ENCODE measurements around the gene ANO10. TPM values are rescaled to one million over a fixed set of nuclear protein-coding genes. Genes with fewer than 3 reads are reported as not detected.

The ANO10 gene
- total RNA-seq, 3 donors from 2014 or later = 27.4 to 31.8 (median 28.5) TPM

GRCh38 chr3:43435706-43436105 lies 186.1 kb downstream of the ANO10 start:
- Histone ChIP-seq H3K27ac (no peak overlapping the region), H3K9me3 (peaks cover 0 to 19% of the 10 kb centered on the region in 2 donors), H3K27me3 (no peaks in the 10 kb centered on the region), H3K4me1 (no peaks in the 10 kb centered on the region), H3K36me3 (no peaks in the 10 kb centered on the region), H3K4me3 (no peak overlapping the region)
- intact Hi-C loops (cut with DNase I; ENCODE audit: low total_unique reads) = no loop called here
- no peak for TF ChIP-seq POLR2AphosphoS5 (IDR thresholded peaks at IDR 0.05)
- TF ChIP-seq POLR2A (IDR thresholded peaks at IDR 0.05) = no peak
- TF ChIP-seq, protein P1, sequence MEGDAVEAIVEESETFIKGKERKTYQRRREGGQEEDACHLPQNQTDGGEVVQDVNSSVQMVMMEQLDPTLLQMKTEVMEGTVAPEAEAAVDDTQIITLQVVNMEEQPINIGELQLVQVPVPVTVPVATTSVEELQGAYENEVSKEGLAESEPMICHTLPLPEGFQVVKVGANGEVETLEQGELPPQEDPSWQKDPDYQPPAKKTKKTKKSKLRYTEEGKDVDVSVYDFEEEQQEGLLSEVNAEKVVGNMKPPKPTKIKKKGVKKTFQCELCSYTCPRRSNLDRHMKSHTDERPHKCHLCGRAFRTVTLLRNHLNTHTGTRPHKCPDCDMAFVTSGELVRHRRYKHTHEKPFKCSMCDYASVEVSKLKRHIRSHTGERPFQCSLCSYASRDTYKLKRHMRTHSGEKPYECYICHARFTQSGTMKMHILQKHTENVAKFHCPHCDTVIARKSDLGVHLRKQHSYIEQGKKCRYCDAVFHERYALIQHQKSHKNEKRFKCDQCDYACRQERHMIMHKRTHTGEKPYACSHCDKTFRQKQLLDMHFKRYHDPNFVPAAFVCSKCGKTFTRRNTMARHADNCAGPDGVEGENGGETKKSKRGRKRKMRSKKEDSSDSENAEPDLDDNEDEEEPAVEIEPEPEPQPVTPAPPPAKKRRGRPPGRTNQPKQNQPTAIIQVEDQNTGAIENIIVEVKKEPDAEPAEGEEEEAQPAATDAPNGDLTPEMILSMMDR (IDR thresholded peaks at IDR 0.05) = no peak
- DNase-seq (ENCODE audit: low spot score in 2 of 2) = no peak

DNA sequence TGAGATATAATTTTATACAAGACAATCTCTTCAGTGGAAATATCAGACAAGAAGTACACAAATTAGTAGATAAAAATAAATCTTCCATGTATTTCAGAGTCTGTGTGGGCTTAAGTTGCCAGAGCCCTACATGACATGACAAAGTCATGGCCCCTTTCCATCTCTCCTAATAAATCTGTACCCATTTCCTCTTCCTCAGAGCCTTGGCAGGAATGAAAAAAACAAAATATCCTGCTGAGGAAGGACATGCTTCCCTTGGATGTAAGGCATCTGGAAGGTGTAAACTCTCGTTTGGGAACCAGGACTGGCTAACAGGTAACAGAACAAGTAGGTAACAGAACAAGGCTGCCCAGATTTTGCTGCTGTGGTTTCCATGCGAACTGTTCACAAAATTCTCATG lies 187.4 kb downstream of the ANO10 start:
- intact Hi-C loops (cut with DNase I; ENCODE audit: low total_unique reads) = no loop called here

GRCh38 chr3:43432462-43432861 lies 189.3 kb downstream of the ANO10 start:
- TF ChIP-seq, protein P1 (IDR thresholded peaks at IDR 0.05) = no peak
- TF ChIP-seq POLR2AphosphoS5 (IDR thresholded peaks at IDR 0.05) (no peak), POLR2A (IDR thresholded peaks at IDR 0.05) (no peak)
- no peaks in the 10 kb centered on the region for H3K4me1 ChIP-seq
- no peaks in the 10 kb centered on the region for H3K27me3 ChIP-seq
- no peaks in the 10 kb centered on the region for H3K36me3 ChIP-seq
- H3K4me3 ChIP-seq = no peak overlapping the region
- no peak for DNase-seq (ENCODE audit: low spot score in 2 of 2)
- intact Hi-C loops (cut with DNase I; ENCODE audit: low total_unique reads) = no loop called here
- H3K9me3 ChIP-seq = no peaks in the 10 kb centered on the region
- H3K27ac ChIP-seq = no peak overlapping the region

More for the DNA sequence above, 187.4 kb downstream of the ANO10 start:
- DNase-seq (ENCODE audit: low spot score in 2 of 2) = no peak
- no peaks in the 10 kb centered on the region for H3K4me1 ChIP-seq
- H3K9me3 ChIP-seq = peaks cover 0 to 10% of the 10 kb centered on the region in 2 donors
- no peak overlapping the region for H3K4me3 ChIP-seq
- TF ChIP-seq POLR2AphosphoS5 (IDR thresholded peaks at IDR 0.05) (no peak), POLR2A (IDR thresholded peaks at IDR 0.05) (no peak)
- TF ChIP-seq, protein P1 (IDR thresholded peaks at IDR 0.05) = no peak
- H3K27ac ChIP-seq = no peak overlapping the region
- H3K27me3 ChIP-seq = no peaks in the 10 kb centered on the region
- no peaks in the 10 kb centered on the region for H3K36me3 ChIP-seq

- no peak for DNase-seq (ENCODE audit: low spot score in 2 of 2)
- TF ChIP-seq, protein P1 (IDR thresholded peaks at IDR 0.05) = no peak
- TF ChIP-seq POLR2AphosphoS5 (IDR thresholded peaks at IDR 0.05) = no peak
- no peak for TF ChIP-seq POLR2A (IDR thresholded peaks at IDR 0.05)
- H3K9me3 ChIP-seq = no peaks in the 10 kb centered on the region
- no peaks in the 10 kb centered on the region for H3K4me1 ChIP-seq
- no peaks in the 10 kb centered on the region for H3K36me3 ChIP-seq
- no peak overlapping the region for H3K27ac ChIP-seq
- no peaks in the 10 kb centered on the region for H3K27me3 ChIP-seq
- no peak overlapping the region for H3K4me3 ChIP-seq
- intact Hi-C loops (cut with DNase I; ENCODE audit: low total_unique reads) = no loop called here
Measured at GRCh38 chr3:43426388-43426787, 195.4 kb downstream of the ANO10 start.

DNA sequence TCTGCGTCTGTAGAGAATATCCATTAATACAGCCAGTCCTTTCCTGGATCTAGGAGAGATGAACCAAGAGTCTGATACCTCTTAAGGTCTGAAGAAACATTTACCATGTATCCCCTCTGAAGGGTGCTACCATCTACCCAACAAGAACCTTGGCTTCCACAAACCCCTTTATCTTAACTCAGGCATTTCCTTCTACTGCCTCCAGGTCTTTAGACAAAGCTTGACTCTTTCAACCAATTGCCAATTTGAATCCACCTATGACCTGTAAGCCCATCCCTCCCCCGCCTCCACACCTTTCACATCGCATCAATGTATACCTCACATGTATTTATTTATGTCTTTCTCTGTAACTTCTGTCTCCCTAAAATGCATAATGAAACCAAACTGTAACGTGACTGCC lies 196.0 kb downstream of the ANO10 start:
- Histone ChIP-seq H3K4me1 (no peaks in the 10 kb centered on the region), H3K9me3 (no peaks in the 10 kb centered on the region), H3K27ac (no peak overlapping the region), H3K36me3 (no peaks in the 10 kb centered on the region), H3K27me3 (no peaks in the 10 kb centered on the region), H3K4me3 (no peak overlapping the region)
- no peak for DNase-seq (ENCODE audit: low spot score in 2 of 2)
- TF ChIP-seq POLR2A (IDR thresholded peaks at IDR 0.05) = no peak
- no peak for TF ChIP-seq POLR2AphosphoS5 (IDR thresholded peaks at IDR 0.05)
- TF ChIP-seq, protein P1 (IDR thresholded peaks at IDR 0.05) = no peak
- intact Hi-C loops (cut with DNase I; ENCODE audit: low total_unique reads) = no loop called here
